ENCODE data around the gene EEF1AKMT2. TPM values are rescaled to one million over a fixed set of nuclear protein-coding genes. Genes with fewer than 3 reads are reported as not detected.

EEF1AKMT2 gene
- total and polyA plus RNA-seq, 3 experiments from 2014 or later, result 18.2 to 21.1 (median 18.6) TPM

DNA sequence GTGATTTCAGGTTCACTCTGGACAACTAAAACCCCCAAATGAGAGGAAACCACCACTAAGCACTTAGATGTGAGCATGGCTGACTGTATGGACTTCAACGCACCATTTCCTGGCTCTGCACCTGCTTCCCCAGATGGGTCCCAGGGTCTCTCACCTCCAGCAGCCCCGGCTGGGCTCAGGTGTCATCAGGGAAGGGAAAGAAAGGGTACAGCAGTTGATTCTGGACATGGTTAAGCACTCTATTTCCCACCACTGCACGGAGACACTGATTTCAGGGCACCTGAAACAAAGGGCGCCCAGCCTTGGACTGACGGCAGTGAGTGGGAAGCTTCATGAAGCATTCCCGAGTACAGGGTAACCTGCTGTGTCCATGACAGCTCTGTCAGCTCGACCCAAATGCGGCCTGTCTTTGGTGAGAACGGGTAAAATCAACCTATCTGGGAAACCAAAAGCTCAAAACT, 66.5 kb downstream of the EEF1AKMT2 start:
- peak in 1 of 5 donors; percentile 33 for DNase-seq
- no peak overlapping the region for H3K4me3 ChIP-seq (ENCODE audit: low read length)
- no peaks in the 10 kb centered on the region for H3K9me3 ChIP-seq (ENCODE audit: low read length)
- no peak overlapping the region for H3K27ac ChIP-seq (ENCODE audit: low read depth, low read length)
- Mint-ChIP-seq H3K27ac (peak overlapping the region; percentile 88 to 99 (median 96)), H3K27me3 (peaks cover 0 to 3% of the 10 kb centered on the region in 2 donors), H3K36me3 (peaks cover 0 to 27% (median 7%) of the 10 kb centered on the region in 3 donors), H3K9me3 (no peaks in the 10 kb centered on the region), H3K4me3 (peak overlapping the region in 6 of 7 donors; percentile 14 to 88 (median 53)), H3K4me1 (peaks cover 91 to 100% (median 100%) of the 10 kb centered on the region in 3 donors)
- POLR2A ChIA-PET, result interaction anchor here (0.5 kb wide), 1 partner anchor 111 kb away, joined by 5 read pairs; no protein-coding TSS in a partner anchor
- H3K4me1 ChIP-seq (ENCODE audit: insufficient read depth, low read length), result peaks cover 95% of the 10 kb centered on the region
- H3K27me3 ChIP-seq (ENCODE audit: insufficient read depth, low read length, poor library complexity, severe bottlenecking), result no peaks in the 10 kb centered on the region
- CTCF ChIA-PET, result interaction anchor here (0.8 to 23.7 kb wide), 8 partner anchors 10 to 113 kb away, joined by 3 to 397 read pairs (median 5); no protein-coding TSS in a partner anchor
- peaks cover 5% of the 10 kb centered on the region for H3K36me3 ChIP-seq (ENCODE audit: insufficient read depth, low read length)

DNA sequence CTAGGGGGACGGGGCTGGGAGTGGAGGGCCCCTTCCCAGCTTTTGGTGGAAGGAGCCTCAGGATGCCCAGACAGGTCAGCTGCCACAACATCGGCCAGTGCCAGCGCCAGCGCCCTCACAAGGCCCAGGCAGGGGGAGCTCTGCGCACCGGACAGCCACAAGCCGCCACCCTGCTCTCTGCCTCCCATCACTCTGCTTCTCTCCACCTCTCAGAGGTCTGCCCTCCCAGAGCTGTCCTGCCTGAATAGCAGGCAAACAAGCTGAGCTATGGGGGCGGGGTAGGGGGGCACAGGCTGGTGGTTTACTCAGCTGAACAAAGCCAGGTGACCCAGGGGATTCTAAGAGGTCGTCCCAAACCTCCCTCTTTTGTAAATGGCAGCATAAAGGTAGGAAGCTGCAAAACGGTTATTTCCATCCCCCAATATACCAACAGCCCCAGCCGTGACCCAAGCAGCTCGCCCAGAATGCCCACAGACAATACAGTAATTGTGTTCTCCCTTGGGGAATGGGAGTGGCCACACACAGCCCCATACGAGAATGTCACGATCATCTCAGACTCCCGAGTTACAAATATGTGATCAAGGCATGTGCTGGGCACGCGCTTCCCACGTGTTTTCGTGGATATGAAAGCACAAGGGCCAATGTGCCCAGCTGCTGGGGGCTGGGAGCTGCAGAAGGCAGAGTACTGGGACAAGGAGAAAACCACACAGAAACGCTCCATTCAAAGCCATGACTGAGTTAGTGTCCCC, 67.2 kb downstream of the EEF1AKMT2 start:
- Mint-ChIP-seq H3K27me3 (peaks cover 0 to 3% of the 10 kb centered on the region in 2 donors), H3K4me3 (peak overlapping the region; percentile 14 to 88 (median 78)), H3K9me3 (no peaks in the 10 kb centered on the region), H3K4me1 (peaks cover 89 to 99% (median 98%) of the 10 kb centered on the region in 3 donors), H3K36me3 (peaks cover 0 to 24% (median 7%) of the 10 kb centered on the region in 3 donors), H3K27ac (peak overlapping the region; percentile 88 to 99 (median 96))
- ChIA-PET POLR2A (interaction anchor here (0.5 to 1.4 kb wide), 2 partner anchors 60 to 110 kb away, joined by 3 to 5 read pairs; no protein-coding TSS in a partner anchor), CTCF (interaction anchor here (0.8 to 23.7 kb wide), 10 partner anchors 9 to 112 kb away, joined by 3 to 397 read pairs (median 5); no protein-coding TSS in a partner anchor)
- peak in 1 of 5 donors; percentile 41 for DNase-seq
- no peak overlapping the region for H3K4me3 ChIP-seq (ENCODE audit: low read length)
- H3K4me1 ChIP-seq (ENCODE audit: insufficient read depth, low read length), result peaks cover 95% of the 10 kb centered on the region
- H3K36me3 ChIP-seq (ENCODE audit: insufficient read depth, low read length), result peaks cover 5% of the 10 kb centered on the region
- H3K9me3 ChIP-seq (ENCODE audit: low read length), result no peaks in the 10 kb centered on the region
- H3K27me3 ChIP-seq (ENCODE audit: insufficient read depth, low read length, poor library complexity, severe bottlenecking), result no peaks in the 10 kb centered on the region
- peak overlapping the region; percentile 69 for H3K27ac ChIP-seq (ENCODE audit: low read depth, low read length)

DNA sequence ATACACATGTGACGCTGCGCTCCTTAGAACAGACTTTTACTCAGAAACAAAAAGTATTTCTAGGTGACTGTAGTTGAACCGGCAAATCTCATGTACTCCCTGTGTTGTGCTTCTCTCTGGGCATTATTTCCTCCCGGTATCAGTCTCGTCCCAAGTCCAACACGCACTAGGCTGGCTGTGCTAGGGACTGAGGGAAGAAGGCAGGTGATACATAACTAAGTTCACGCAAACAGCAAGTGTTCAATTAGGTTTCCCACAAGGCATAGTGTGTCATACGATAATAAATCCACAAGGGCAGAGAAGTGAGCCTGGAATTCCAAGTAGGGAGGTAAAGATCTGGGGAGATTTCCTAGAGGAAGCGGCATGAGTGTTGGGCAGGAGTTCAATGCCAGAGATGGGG, 67.9 kb downstream of the EEF1AKMT2 start:
- Histone ChIP-seq H3K27ac (ENCODE audit: low read depth, low read length) (peak overlapping the region; percentile 69), H3K9me3 (ENCODE audit: low read length) (no peaks in the 10 kb centered on the region), H3K4me3 (ENCODE audit: low read length) (peak overlapping the region; percentile 9), H3K27me3 (ENCODE audit: insufficient read depth, low read length, poor library complexity, severe bottlenecking) (no peaks in the 10 kb centered on the region), H3K36me3 (ENCODE audit: insufficient read depth, low read length) (peaks cover 5% of the 10 kb centered on the region), H3K4me1 (ENCODE audit: insufficient read depth, low read length) (peaks cover 95% of the 10 kb centered on the region)
- Mint-ChIP-seq H3K36me3 (peaks cover 0 to 22% (median 7%) of the 10 kb centered on the region in 3 donors), H3K27me3 (peaks cover 0 to 3% of the 10 kb centered on the region in 2 donors), H3K9me3 (no peaks in the 10 kb centered on the region), H3K27ac (peak overlapping the region; percentile 88 to 99 (median 96)), H3K4me3 (peak overlapping the region; percentile 12 to 88 (median 78)), H3K4me1 (peaks cover 89 to 99% (median 98%) of the 10 kb centered on the region in 3 donors)
- ChIA-PET CTCF (interaction anchor here (0.9 to 23.7 kb wide), 8 partner anchors 11 to 111 kb away, joined by 3 to 397 read pairs (median 5); no protein-coding TSS in a partner anchor), POLR2A (interaction anchor here (1.4 kb wide), 1 partner anchor 59 kb away, joined by 3 read pairs; no protein-coding TSS in a partner anchor)
- peak in 1 of 5 donors; percentile 20 for DNase-seq

DNA sequence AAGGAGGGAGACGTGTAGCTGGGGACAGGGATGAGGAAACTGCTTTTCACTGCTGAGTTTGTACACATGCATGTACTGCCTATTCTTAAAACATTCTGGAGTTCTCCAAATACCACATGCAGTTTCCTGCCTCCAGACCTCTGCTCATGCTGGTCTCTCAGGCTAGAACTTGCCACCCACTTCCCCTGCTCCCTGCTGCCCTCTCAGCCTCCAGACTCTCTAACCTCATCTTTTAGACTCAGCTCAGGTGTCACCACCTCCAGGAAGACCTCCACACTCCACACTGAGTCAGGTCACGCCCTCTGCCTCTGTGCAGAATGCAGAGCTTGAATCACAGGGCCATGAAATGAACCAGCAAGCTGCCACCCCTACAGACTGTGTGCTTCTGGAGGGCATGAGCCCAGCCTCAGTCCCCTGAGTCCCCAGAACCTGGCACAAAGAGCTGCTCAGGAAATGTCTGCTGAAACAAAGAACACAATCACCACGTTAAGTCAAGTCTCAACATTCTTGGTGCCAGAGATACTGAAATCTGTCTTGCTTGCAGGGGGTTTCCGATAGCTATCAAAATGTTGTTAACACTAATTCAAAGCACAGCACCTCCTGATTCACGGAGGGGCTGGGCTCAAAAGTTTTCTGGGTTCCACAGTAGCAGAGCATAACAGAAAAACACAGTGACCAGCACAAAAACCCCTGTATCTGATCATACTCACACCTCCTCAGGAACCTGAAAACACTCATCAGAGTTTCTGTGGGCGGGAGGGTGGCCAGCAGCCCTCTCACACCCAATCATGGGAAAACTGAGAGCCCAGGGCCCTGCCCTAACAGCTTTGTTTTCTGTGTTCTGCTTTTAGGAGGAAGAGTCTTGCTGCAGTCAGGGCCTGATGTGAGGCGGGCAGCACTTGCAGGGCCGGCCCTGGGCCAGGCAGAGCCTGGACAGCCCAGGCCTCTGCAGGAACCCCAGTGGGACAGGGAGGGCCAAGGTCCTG, 68.6 kb downstream of the EEF1AKMT2 start:
- peaks cover 89 to 99% (median 98%) of the 10 kb centered on the region in 3 donors for H3K4me1 Mint-ChIP-seq
- H3K9me3 Mint-ChIP-seq, result no peaks in the 10 kb centered on the region
- no peaks in the 10 kb centered on the region for H3K27me3 ChIP-seq (ENCODE audit: insufficient read depth, low read length, poor library complexity, severe bottlenecking)
- H3K27ac ChIP-seq (ENCODE audit: low read depth, low read length), result peak overlapping the region; percentile 69
- peaks cover 0 to 3% of the 10 kb centered on the region in 2 donors for H3K27me3 Mint-ChIP-seq
- H3K27ac Mint-ChIP-seq, result peak overlapping the region; percentile 88 to 99 (median 96)
- peak overlapping the region; percentile 12 to 88 (median 78) for H3K4me3 Mint-ChIP-seq
- ChIA-PET CTCF (interaction anchor here (1.0 to 23.7 kb wide), 8 partner anchors 12 to 96 kb away, joined by 3 to 397 read pairs (median 5); no protein-coding TSS in a partner anchor), POLR2A (interaction anchor here (0.9 to 1.4 kb wide), 5 partner anchors 10 to 76 kb away, joined by 3 to 7 read pairs (median 3); no protein-coding TSS in a partner anchor)
- H3K4me1 ChIP-seq (ENCODE audit: insufficient read depth, low read length), result peaks cover 95% of the 10 kb centered on the region
- H3K36me3 ChIP-seq (ENCODE audit: insufficient read depth, low read length), result peaks cover 5% of the 10 kb centered on the region
- no peaks in the 10 kb centered on the region for H3K9me3 ChIP-seq (ENCODE audit: low read length)
- peaks cover 0 to 16% (median 7%) of the 10 kb centered on the region in 3 donors for H3K36me3 Mint-ChIP-seq
- H3K4me3 ChIP-seq (ENCODE audit: low read length), result peak overlapping the region; percentile 9
- DNase-seq, result peak in 3 of 5 donors; percentile 27 to 68 (median 51)

DNA sequence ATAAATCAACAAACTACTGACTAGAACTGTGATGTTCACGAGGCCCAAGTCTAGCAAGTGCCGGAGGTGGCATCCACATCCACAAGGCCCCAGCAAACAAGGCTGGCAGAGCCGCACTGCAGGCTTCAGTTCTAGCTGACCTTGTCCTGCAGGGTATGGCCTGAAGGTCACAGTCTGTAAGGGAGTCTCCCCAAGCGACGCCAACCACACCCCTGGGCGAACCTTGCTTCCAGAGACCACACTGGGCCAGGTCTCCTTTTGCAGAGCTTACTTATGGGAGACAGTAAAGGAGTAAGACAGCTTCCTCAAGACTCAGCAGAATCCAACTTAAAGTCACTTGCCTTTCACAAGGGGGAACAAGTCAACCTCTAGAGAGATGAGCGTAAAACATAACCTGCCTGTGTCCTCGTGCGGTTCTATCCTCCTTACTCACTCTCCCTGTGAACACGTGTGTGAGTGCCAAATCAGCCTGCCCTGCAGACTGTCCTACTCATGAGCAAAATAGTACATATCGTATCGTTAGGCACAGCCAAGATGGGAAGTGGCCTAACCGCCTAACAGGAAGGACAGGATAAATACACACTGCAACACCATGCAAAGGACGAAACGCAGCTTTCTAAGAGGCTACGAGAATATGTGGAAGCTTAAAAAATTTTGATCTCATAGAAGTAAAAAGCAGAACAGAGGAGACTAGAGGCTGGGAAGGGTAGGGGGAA, 70.2 kb downstream of the EEF1AKMT2 start:
- no peaks in the 10 kb centered on the region for H3K9me3 Mint-ChIP-seq
- H3K4me3 ChIP-seq (ENCODE audit: low read length), result no peak overlapping the region
- peaks cover 90 to 99% (median 98%) of the 10 kb centered on the region in 3 donors for H3K4me1 Mint-ChIP-seq
- POLR2A ChIA-PET, result interaction anchor here (0.9 to 1.4 kb wide), 2 partner anchors 19 to 25 kb away, joined by 3 read pairs; no protein-coding TSS in a partner anchor
- H3K4me1 ChIP-seq (ENCODE audit: insufficient read depth, low read length), result peaks cover 99% of the 10 kb centered on the region
- DNase-seq, result peak in 1 of 5 donors; percentile 52
- H3K27ac ChIP-seq (ENCODE audit: low read depth, low read length), result no peak overlapping the region
- peaks cover 0 to 3% of the 10 kb centered on the region in 2 donors for H3K27me3 Mint-ChIP-seq
- H3K4me3 Mint-ChIP-seq, result peak overlapping the region; percentile 33 to 70 (median 56)
- no peaks in the 10 kb centered on the region for H3K9me3 ChIP-seq (ENCODE audit: low read length)
- H3K27ac Mint-ChIP-seq, result peak overlapping the region; percentile 86 to 98 (median 96)
- H3K36me3 ChIP-seq (ENCODE audit: insufficient read depth, low read length), result peaks cover 5% of the 10 kb centered on the region
- H3K27me3 ChIP-seq (ENCODE audit: insufficient read depth, low read length, poor library complexity, severe bottlenecking), result no peaks in the 10 kb centered on the region
- peaks cover 0 to 15% (median 4%) of the 10 kb centered on the region in 3 donors for H3K36me3 Mint-ChIP-seq
- CTCF ChIA-PET, result interaction anchor here (2.0 to 23.7 kb wide), 4 partner anchors 13 to 74 kb away, joined by 5 to 397 read pairs (median 211); no protein-coding TSS in a partner anchor

DNA sequence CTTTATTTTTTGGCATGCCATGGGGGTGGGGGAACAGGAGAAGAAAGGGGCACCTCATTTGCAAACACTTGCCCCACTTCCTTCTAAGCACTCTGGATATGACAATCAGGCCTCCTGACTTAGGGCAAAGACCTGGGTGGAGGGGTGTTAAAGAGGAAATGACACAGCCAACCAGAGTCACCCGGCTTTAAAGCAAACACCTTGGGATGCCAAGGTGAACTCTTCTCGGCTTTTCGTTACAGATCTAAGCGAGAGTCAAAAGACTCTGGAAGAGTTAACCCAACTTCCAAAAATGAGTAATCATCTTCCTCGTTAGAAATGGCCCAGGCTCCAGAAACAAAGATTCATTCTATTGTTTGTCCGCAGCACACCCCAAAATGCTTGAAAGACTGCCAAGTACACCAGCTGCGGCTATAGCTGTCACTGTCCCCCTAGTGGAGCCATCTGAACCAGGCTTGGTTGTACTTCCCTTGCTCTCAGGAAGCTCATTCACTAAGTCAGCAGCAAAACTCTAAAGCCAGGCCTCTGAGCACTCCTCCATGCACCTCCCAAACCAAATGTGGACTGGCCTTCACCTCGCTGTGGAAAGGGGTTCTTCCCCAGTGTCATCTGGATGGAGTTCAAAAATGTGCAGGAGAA, 72.4 kb downstream of the EEF1AKMT2 start:
- peaks cover 92 to 99% (median 97%) of the 10 kb centered on the region in 3 donors for H3K4me1 Mint-ChIP-seq
- H3K36me3 Mint-ChIP-seq, result peaks cover 0 to 6% (median 0%) of the 10 kb centered on the region in 3 donors
- Histone ChIP-seq H3K27me3 (ENCODE audit: insufficient read depth, low read length, poor library complexity, severe bottlenecking) (no peaks in the 10 kb centered on the region), H3K27ac (ENCODE audit: low read depth, low read length) (peak overlapping the region; percentile 77), H3K4me3 (ENCODE audit: low read length) (peak overlapping the region; percentile 42), H3K36me3 (ENCODE audit: insufficient read depth, low read length) (no peaks in the 10 kb centered on the region), H3K4me1 (ENCODE audit: insufficient read depth, low read length) (peaks cover 99% of the 10 kb centered on the region), H3K9me3 (ENCODE audit: low read length) (no peaks in the 10 kb centered on the region)
- peaks cover 0 to 2% of the 10 kb centered on the region in 2 donors for H3K27me3 Mint-ChIP-seq
- peak; percentile 54 to 85 (median 77) for DNase-seq
- peak overlapping the region; percentile 88 to 99 (median 98) for H3K27ac Mint-ChIP-seq
- ChIA-PET POLR2A (interaction anchor here (0.6 to 3.9 kb wide), 21 partner anchors 9 to 247 kb away, joined by 3 to 35 read pairs (median 8); no protein-coding TSS in a partner anchor), CTCF (interaction anchor here (0.6 to 23.7 kb wide), 27 partner anchors 15 to 189 kb away, joined by 3 to 397 read pairs (median 9); partner anchors contain the start of gene FAM53B)
- H3K9me3 Mint-ChIP-seq, result no peaks in the 10 kb centered on the region
- H3K4me3 Mint-ChIP-seq, result peak overlapping the region; percentile 35 to 85 (median 82)

Data from CD8-positive, alpha-beta memory T cell (primary cell).